ENCODE results near the gene AMZ1. TPM values are rescaled to one million over a fixed set of nuclear protein-coding genes. Genes with fewer than 3 reads are reported as not detected.

The AMZ1 gene
- total RNA-seq, 1 donor from 2014 or later: not detected

DNA sequence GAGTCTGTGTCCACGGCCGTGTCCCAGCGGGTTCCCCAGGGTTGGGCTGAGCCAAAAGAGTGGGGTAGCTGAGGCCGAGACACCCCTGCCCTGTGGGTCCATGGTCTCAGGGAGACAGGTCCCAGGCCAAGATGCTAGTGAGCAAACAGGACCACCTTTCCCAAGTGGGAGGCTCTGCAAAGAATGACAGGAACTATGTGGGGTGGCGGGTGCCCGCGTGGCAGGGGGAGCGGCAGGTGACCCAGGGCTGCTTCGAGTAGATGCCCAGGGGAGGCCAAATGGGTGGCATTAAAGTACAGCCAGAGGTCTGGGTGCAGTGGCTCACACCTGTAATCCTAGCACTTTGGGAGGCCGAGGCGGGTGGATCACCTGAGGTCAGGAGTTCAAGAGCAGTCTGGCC is 38.0 kb upstream of the AMZ1 start:
- no peaks in the 10 kb centered on the region for H3K9me3 Mint-ChIP-seq
- H3K9ac ChIP-seq: no peak overlapping the region

DNA sequence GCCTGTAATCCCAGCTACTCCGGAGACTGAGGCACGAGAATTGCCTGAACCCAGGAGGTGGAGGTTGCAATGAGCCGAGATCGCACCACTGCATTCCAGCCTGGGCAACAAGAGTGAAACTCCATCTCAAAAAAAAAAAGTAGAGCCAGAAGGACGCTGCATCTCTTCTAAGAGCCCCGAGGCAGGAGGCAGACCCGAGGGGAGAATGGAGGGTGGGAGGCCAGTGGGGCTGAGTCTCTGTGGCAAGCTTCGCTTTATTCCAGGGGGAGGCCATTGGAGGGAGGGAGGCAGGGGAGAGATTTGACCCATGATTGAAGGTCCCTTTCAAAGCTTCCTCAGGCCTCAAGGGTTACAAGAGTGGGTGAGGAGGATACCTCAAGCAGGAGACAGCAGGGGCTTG is 37.6 kb upstream of the AMZ1 start:
- TF ChIP-seq, protein P1, sequence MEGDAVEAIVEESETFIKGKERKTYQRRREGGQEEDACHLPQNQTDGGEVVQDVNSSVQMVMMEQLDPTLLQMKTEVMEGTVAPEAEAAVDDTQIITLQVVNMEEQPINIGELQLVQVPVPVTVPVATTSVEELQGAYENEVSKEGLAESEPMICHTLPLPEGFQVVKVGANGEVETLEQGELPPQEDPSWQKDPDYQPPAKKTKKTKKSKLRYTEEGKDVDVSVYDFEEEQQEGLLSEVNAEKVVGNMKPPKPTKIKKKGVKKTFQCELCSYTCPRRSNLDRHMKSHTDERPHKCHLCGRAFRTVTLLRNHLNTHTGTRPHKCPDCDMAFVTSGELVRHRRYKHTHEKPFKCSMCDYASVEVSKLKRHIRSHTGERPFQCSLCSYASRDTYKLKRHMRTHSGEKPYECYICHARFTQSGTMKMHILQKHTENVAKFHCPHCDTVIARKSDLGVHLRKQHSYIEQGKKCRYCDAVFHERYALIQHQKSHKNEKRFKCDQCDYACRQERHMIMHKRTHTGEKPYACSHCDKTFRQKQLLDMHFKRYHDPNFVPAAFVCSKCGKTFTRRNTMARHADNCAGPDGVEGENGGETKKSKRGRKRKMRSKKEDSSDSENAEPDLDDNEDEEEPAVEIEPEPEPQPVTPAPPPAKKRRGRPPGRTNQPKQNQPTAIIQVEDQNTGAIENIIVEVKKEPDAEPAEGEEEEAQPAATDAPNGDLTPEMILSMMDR (IDR thresholded peaks at IDR 0.05): no peak
- TF ChIP-seq EZH2phosphoT487 (IDR thresholded peaks at IDR 0.05) (no peak), EZH2 (IDR thresholded peaks at IDR 0.05) (no peak)
- Histone ChIP-seq H3K4me2 (no peak overlapping the region), H3K27ac (no peak overlapping the region), H4K20me1 (ENCODE audit: low read depth) (peaks cover 21% of the 10 kb centered on the region), H3K36me3 (no peaks in the 10 kb centered on the region), H3K4me3 (no peak overlapping the region), H3K9ac (no peak overlapping the region), H3K9me3 (ENCODE audit: low read depth) (no peaks in the 10 kb centered on the region), H3K4me1 (peaks cover under 1% of the 10 kb centered on the region), H3K27me3 (no peaks in the 10 kb centered on the region), H2AFZ (replicated peaks) (no peak overlapping the region), H3K79me2 (ENCODE audit: low read depth) (peaks cover 10% of the 10 kb centered on the region), H3F3A (ENCODE audit: low read depth) (no peaks in the 10 kb centered on the region)
- no peak overlapping the region for H3K4me3 Mint-ChIP-seq
- peaks cover 5% of the 10 kb centered on the region for H3K4me1 Mint-ChIP-seq
- DNase-seq (ENCODE audit: low spot score): no peak
- H3K27ac Mint-ChIP-seq: peak overlapping the region; percentile 69
- peaks cover 6% of the 10 kb centered on the region for H3K36me3 Mint-ChIP-seq
- peaks cover 2% of the 10 kb centered on the region for H3K27me3 Mint-ChIP-seq (ENCODE audit: insufficient read depth, low read depth)
- H3K9me3 Mint-ChIP-seq: no peaks in the 10 kb centered on the region

More for the DNA sequence above, 38.0 kb upstream of the AMZ1 start:
- peaks cover 6% of the 10 kb centered on the region for H3K36me3 Mint-ChIP-seq
- H3K4me1 Mint-ChIP-seq: peaks cover 10% of the 10 kb centered on the region
- Histone ChIP-seq H3K36me3 (no peaks in the 10 kb centered on the region), H3F3A (ENCODE audit: low read depth) (no peaks in the 10 kb centered on the region), H3K79me2 (ENCODE audit: low read depth) (peaks cover 14% of the 10 kb centered on the region), H3K27me3 (no peaks in the 10 kb centered on the region), H3K27ac (no peak overlapping the region), H3K9me3 (ENCODE audit: low read depth) (no peaks in the 10 kb centered on the region), H2AFZ (replicated peaks) (no peak overlapping the region), H3K4me3 (no peak overlapping the region), H3K4me1 (peaks cover 5% of the 10 kb centered on the region), H3K4me2 (no peak overlapping the region), H4K20me1 (ENCODE audit: low read depth) (peaks cover 25% of the 10 kb centered on the region)
- no peak overlapping the region for H3K27ac Mint-ChIP-seq
- no peak overlapping the region for H3K4me3 Mint-ChIP-seq
- DNase-seq (ENCODE audit: low spot score): no peak
- H3K27me3 Mint-ChIP-seq (ENCODE audit: insufficient read depth, low read depth): peaks cover 2% of the 10 kb centered on the region
- TF ChIP-seq, protein P1 (IDR thresholded peaks at IDR 0.05): no peak
- no peak for TF ChIP-seq EZH2phosphoT487 (IDR thresholded peaks at IDR 0.05)

DNA sequence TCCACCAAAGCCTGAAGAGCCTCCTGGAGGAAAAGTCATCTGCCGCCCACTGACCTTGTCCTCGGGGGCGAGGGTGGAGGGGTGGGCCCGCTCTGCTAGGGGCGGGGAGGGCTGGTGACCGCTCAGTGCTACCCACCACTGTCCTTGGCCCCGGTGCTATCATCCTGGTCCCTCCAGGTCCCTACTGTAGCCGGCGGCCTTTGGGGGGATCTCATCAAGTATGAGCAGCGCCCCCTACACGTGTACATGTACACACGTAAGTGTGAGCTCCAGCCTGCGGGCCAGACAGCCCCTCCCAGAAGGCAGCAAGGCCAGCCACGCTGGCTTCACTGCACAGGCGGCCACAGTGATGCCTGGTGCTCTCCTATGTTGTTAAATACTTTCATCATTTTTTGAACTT is 36.7 kb upstream of the AMZ1 start:
- Histone ChIP-seq H3K27me3 (no peaks in the 10 kb centered on the region), H3F3A (ENCODE audit: low read depth) (no peaks in the 10 kb centered on the region), H3K4me1 (no peaks in the 10 kb centered on the region), H3K9ac (no peak overlapping the region), H3K27ac (no peak overlapping the region), H2AFZ (replicated peaks) (no peak overlapping the region), H3K36me3 (no peaks in the 10 kb centered on the region), H3K4me3 (no peak overlapping the region), H3K4me2 (no peak overlapping the region), H3K9me3 (ENCODE audit: low read depth) (no peaks in the 10 kb centered on the region), H4K20me1 (ENCODE audit: low read depth) (peaks cover 13% of the 10 kb centered on the region), H3K79me2 (ENCODE audit: low read depth) (peaks cover 5% of the 10 kb centered on the region)
- Mint-ChIP-seq H3K4me3 (no peak overlapping the region), H3K27me3 (ENCODE audit: insufficient read depth, low read depth) (peaks cover 4% of the 10 kb centered on the region), H3K36me3 (peaks cover 6% of the 10 kb centered on the region), H3K4me1 (peaks cover 2% of the 10 kb centered on the region), H3K27ac (no peak overlapping the region), H3K9me3 (no peaks in the 10 kb centered on the region)
- TF ChIP-seq, protein P1 (IDR thresholded peaks at IDR 0.05): peak; percentile 32
- TF ChIP-seq EZH2 (IDR thresholded peaks at IDR 0.05): no peak
- TF ChIP-seq EZH2phosphoT487 (IDR thresholded peaks at IDR 0.05): no peak
- peak; percentile 58 for DNase-seq (ENCODE audit: low spot score)

Data from neural progenitor cell (in vitro differentiated cells).